GM10847 (cell line): ENCODE results near the gene SPATA16.

Experiments
- POLR2A ChIP-seq: IDR thresholded peaks from 2 replicates; pipeline ENCODE4 v1.6.1; 2011; ENCODE audit not compliant: insufficient read length; ENCODE audit errors: extremely low read depth

SPATA16 gene

DNA sequence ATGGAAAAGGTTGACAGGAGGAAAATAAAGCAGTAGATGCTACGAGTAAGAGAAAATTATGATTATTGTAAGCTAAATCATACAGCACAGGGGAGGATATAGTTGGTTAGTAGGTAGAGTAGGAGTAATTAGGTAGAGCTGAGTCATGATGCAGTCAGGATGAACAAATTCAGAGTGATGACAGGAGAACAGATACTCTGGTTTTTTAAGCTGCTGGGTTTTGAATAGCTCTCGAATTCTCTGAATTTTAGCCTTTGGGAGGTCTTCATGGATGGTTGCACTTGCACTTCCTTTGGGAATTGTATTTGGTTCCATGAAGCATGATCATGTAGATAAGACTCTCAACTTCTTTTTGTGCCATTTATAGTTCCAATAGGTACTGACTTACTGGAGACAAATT, 294.3 kb downstream of the SPATA16 start:
- TF ChIP-seq POLR2A = no peak

DNA sequence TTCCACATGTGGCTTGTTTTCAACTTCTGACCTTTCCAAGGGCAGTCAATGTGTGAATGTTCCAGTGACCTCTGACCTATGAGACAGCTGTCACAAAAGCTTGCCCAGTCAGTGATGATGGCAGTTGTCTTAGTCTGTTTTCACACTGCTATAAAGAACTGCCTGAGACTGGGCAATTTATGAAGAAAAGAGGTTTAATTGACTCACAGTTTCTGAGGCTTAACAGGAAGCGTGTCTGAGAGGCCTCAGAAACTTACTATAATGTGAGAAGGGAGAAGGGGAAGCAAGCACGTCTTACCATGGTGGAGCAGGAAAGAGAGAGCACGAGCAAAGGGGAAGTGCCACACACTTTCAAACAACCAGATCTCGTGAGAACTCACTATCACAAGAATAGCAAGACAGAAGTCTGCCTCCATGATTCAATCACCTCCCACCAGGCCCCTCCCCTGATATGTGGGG, 294.9 kb downstream of the SPATA16 start:
- no peak for TF ChIP-seq POLR2A

DNA sequence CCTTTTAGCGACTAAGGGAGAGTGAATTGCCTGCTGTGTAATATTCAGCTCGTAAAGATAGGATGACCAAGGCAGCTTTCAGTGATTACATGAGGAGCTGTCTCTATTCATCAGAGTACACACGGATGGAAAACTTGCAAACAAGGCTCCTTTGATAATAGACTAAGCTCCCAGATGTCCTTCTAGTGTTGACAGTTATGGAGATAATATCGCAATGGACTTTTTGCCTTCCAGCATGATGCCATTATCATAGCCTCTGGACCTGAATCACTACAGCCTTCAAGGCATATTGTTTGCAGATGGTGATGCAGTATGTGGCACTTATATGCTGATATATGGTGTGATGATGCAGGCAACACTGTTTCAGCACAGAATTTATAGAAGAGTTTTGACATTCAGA, 296.6 kb downstream of the SPATA16 start:
- TF ChIP-seq POLR2A = no peak

DNA sequence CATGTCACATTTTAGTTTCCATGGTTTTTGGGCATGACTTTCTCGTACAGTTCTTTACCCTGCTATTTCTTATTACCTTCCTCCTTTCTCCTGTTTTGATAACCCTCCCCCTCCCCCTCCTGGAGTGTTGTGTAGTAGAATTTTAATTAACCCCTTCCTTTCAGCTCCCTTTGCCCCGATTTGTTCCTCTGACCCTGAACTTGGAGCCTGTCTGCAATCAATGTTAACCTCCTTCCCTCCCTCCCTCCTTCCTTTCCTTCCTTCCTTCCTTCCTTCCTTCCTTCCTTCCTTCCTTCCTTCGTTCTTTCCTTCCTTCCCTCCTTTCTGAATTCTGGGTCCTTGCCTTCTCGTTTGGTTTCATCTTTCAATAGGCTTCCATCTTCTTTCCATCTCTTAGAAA, 300.1 kb downstream of the SPATA16 start:
- TF ChIP-seq POLR2A = no peak

DNA sequence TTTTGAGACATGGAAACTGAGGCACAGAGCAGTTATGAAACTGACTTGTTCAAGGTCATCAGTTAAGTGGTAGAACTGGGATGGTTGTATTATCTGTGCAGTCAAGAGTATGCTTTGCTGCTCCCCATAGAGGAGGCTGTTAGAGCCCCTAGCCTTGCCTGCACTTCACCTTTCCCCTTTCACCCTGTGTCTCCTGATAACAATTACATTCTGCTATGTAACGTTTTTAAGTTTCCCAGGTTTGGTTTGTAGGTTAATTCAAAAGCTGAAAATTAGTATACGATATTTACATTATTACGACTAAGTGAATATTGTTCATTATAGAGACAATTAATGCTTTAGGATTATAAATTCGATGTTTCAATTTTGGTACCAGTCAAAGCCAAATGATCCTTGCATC, 300.6 kb downstream of the SPATA16 start:
- TF ChIP-seq POLR2A = no peak

DNA sequence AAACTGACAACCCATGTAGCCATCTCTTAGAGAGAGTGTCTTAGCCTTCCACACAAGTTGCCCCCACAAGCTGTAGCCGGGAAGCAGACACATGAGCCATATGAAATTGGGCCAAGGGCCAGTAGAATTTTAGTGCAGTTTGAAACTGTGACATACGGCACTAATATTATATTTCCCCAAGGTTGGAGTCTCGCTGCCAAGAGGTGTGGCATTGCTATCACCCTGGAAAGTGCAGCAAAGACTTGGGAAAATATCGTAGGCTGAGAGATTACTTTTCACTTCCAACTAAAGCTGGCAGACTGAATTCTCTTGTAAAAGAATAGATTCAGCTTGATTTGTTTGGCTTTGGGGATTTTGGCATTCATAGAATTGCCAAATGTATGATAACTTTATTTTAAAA, 301.4 kb downstream of the SPATA16 start:
- TF ChIP-seq POLR2A = no peak
